Upper lobe of left lung (tissue), 4 donors: ENCODE results near the gene OSBPL3.

Experiments used
- EP300 ChIP-seq, 4 donors: sonication (generic); formaldehyde crosslinking; IDR thresholded peaks; one replicate each; pipeline ENCODE4 v1.5.1; 2017; ENCODE audit warnings: antibody characterized with exemption in 4 of 4, control low read depth in 2 of 4
- POLR2A ChIP-seq, 4 donors: fragments of 450-650 bp; IDR thresholded peaks; one replicate each; pipeline ENCODE4 v1.5.1; 2016 to 2017; ENCODE audit warnings: antibody characterized with exemption in 4 of 4, mild to moderate bottlenecking in 2 of 4
- POLR2AphosphoS5 ChIP-seq, 2 donors: sonication (generic); formaldehyde crosslinking; IDR thresholded peaks; one replicate each; pipeline ENCODE4 v1.5.1; 2017; ENCODE audit warnings: antibody characterized with exemption in 2 of 2
- TF ChIP-seq, protein P1 (sequence below), 6 experiments: fragments of 450-650 bp in 4 of 6; fragments of 200-600 bp in 2 of 6; sonication (generic) in 2 of 6; IDR thresholded peaks; one replicate each; pipeline ENCODE4 v1.5.1; 2016 to 2019; ENCODE audit warnings: antibody characterized with exemption in 6 of 6

DNA sequence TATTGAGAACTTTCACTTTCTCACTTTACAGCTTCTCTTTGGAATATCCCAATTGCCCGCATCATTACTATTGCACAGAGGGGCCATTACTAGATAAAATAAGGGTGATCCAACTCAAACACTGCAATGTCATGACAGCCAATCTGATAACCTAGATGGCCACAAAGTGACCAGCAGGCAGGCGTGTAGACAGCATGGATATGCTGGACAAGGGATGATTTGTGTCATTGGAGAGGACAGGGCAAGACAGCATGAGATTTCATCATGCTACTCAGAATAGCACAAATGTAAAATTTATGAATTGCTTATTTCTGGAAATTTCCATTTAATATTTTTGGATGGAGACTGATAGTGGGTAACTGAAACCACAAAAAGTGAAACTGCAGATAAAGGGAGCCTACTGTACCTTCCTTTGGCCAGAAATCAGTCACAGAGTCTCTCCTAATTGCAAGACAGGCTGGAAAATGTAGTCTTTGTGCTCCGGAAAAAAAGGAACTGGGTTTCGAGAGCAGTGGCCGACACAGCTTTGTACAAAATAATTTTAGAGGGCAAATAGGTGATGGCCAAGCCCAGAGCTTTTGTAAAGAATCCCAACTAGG is 216.6 kb downstream of the OSBPL3 start:
- TF ChIP-seq, protein P1, sequence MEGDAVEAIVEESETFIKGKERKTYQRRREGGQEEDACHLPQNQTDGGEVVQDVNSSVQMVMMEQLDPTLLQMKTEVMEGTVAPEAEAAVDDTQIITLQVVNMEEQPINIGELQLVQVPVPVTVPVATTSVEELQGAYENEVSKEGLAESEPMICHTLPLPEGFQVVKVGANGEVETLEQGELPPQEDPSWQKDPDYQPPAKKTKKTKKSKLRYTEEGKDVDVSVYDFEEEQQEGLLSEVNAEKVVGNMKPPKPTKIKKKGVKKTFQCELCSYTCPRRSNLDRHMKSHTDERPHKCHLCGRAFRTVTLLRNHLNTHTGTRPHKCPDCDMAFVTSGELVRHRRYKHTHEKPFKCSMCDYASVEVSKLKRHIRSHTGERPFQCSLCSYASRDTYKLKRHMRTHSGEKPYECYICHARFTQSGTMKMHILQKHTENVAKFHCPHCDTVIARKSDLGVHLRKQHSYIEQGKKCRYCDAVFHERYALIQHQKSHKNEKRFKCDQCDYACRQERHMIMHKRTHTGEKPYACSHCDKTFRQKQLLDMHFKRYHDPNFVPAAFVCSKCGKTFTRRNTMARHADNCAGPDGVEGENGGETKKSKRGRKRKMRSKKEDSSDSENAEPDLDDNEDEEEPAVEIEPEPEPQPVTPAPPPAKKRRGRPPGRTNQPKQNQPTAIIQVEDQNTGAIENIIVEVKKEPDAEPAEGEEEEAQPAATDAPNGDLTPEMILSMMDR (IDR thresholded peaks at IDR 0.05): no peak
- TF ChIP-seq POLR2A (IDR thresholded peaks at IDR 0.05): no peak
- TF ChIP-seq POLR2AphosphoS5 (IDR thresholded peaks at IDR 0.05): no peak
- TF ChIP-seq EP300 (IDR thresholded peaks at IDR 0.05): no peak
